ENCODE results near the gene TFF3.

Gene TFF3

DNA sequence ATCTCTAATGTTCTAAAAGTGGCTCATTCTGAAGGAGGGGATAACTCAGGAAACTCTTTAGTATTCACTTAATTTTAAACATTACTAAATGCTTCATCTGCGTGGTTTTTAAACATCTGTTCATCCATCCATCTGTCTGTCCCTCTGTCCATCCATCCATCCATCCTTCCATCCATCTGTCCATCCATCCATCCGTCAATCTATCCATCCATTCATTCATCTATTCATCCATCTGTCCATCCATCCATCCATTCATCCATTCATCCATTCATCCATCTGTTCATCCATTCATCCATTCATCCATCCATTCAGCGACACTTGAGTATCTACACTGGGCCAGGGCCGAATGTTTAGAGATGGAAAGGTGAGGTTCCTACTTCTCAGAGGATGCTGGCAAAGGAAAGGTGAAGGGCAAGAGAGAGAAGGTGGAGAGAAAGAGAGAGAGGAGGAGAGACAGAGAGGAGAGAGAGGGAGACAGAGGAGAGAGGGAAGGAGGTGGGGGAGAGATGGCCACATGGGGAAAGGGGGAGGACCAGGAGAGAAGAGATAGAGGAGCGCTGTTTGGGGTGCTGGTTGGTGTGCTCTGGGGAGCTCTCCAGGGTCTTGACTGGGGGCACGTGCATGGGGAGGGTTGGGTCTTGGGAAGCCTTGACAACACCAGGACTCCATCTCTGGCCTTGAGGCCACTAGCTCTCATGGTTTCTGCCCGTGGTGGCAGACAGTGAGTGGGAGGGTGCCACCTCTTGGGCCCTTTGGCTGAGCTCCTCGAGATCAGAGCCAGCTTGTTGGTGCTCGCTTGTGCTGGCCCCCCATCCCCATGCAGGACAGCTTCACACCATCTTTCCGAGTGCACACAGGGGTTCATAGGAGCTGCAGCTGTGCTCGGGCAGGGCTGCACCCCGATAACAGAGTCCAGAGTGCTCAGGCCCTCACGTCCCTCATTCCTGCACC, 50.7 kb downstream of the TFF3 start:
- no peak for DNase-seq

DNA sequence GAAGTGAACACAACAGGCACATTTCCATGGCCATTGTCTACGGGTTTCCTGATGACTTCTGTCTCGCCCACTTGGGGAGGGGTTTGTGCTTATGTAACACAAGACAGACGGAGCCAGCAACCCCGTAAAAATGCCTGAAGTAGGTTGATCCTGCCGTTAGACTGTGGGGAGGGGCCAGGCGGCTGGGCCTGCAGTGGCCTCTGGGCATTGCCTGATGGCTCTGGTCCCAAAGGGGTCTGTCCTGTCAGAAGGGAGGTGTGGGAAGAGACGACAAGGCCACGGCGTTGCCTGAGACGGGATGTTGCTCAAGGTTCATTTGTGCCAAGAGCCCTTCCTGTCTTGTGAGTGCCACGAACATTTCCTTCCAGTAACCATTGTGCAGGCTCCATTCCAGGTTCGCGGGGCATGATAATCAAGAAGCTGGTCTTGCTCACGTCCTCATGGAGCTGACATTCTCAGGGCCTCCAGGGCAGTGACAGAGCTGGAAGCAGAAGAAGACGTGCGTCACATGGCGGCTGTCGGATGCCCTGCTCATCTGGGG, 51.5 kb downstream of the TFF3 start:
- DNase-seq = no peak

DNA sequence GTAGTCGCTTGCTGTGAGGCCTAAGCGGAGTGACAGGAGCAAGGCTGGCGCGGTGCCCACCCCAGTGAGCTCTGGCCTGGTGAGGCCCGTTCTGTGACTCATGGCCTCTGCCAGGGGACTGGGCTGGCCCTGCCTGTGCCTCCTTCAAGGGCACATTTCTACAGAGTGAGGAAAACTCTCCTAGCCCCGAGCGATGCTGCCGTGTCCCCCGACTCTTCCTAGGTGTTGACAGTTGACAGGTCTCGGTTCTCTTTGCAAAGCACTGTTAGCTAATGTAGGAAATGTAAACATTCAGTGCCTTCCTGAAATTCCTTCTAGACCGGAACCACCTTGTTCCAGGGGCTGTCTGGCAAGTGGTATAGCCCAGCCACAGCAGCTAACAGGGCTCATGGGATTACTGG, 52.4 kb downstream of the TFF3 start:
- DNase-seq = no peak

DNA sequence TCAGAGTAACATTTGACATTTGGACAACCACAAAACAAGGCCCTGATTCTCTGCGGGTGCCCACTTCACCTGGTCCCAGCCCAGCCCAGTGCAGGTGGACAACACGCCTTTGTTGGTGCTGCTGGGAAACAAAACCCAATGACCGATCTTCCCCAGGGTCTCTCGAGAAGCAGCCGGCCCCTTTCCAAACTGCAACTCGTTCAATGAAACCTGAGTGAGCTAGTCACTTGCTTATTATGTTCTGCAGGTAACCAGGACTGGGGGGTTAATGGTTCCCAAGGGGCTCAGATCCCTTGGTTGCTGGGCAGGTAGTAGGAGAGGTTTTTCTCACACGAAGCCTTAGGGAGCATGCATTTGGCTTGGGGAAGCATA, 53.4 kb downstream of the TFF3 start:
- DNase-seq = no peak

Measured in NCI-H1105 (cell line).